Measurements from ENCODE around the gene TBC1D1. TPM values are rescaled to one million over a fixed set of nuclear protein-coding genes. Genes with fewer than 3 reads are reported as not detected.

Gene TBC1D1
- polyA plus RNA-seq, 2 donors = 10.4 to 15.3 TPM

- Histone ChIP-seq H3K4me1 (ENCODE audit: control insufficient read depth in 2 of 2, insufficient read depth in 2 of 2, low read length in 1 of 2) (peaks cover 0 to 4% of the 10 kb centered on the region in 2 donors), H3K27ac (ENCODE audit: low read depth in 2 of 2, low read length in 1 of 2) (no peak overlapping the region), H3K4me3 (ENCODE audit: low read depth in 1 of 2, low read length in 2 of 2) (no peak overlapping the region), H3K36me3 (ENCODE audit: control insufficient read depth in 2 of 2, insufficient read depth in 2 of 2, low read length in 1 of 2) (peaks cover 3 to 4% of the 10 kb centered on the region in 2 donors), H3K9me3 (ENCODE audit: control insufficient read depth in 2 of 2, insufficient read depth in 1 of 2, low read depth in 1 of 2, low read length in 1 of 2) (no peaks in the 10 kb centered on the region), H3K27me3 (ENCODE audit: control insufficient read depth in 1 of 2, insufficient read depth in 2 of 2, low read length in 2 of 2) (no peaks in the 10 kb centered on the region)
- 91 to 96% methylated on average over 7 of the region's 7 CpGs for WGBS, 2 donors
Measured at GRCh38 chr4:38025665-38026064, 134.8 kb downstream of the TBC1D1 start.

- Histone ChIP-seq H3K9me3 (ENCODE audit: control insufficient read depth in 2 of 2, insufficient read depth in 1 of 2, low read depth in 1 of 2, low read length in 1 of 2) (no peaks in the 10 kb centered on the region), H3K4me3 (ENCODE audit: low read depth in 1 of 2, low read length in 2 of 2) (no peak overlapping the region), H3K4me1 (ENCODE audit: control insufficient read depth in 2 of 2, insufficient read depth in 2 of 2, low read length in 1 of 2) (peaks cover 0 to 4% of the 10 kb centered on the region in 2 donors), H3K36me3 (ENCODE audit: control insufficient read depth in 2 of 2, insufficient read depth in 2 of 2, low read length in 1 of 2) (peaks cover 3 to 4% of the 10 kb centered on the region in 2 donors), H3K27ac (ENCODE audit: low read depth in 2 of 2, low read length in 1 of 2) (no peak overlapping the region), H3K27me3 (ENCODE audit: control insufficient read depth in 1 of 2, insufficient read depth in 2 of 2, low read length in 2 of 2) (no peaks in the 10 kb centered on the region)
- WGBS, 2 donors = 76 to 84% methylated on average over 6 of the region's 6 CpGs
Measured at GRCh38 chr4:38026158-38026740, 135.4 kb downstream of the TBC1D1 start.

- 36 to 44% methylated on average over 3 of the region's 3 CpGs for WGBS, 2 donors
- Histone ChIP-seq H3K9me3 (ENCODE audit: control insufficient read depth in 2 of 2, insufficient read depth in 1 of 2, low read depth in 1 of 2, low read length in 1 of 2) (no peaks in the 10 kb centered on the region), H3K27ac (ENCODE audit: low read depth in 2 of 2, low read length in 1 of 2) (no peak overlapping the region), H3K4me3 (ENCODE audit: low read depth in 1 of 2, low read length in 2 of 2) (no peak overlapping the region), H3K36me3 (ENCODE audit: control insufficient read depth in 2 of 2, insufficient read depth in 2 of 2, low read length in 1 of 2) (peaks cover 2 to 3% of the 10 kb centered on the region in 2 donors), H3K27me3 (ENCODE audit: control insufficient read depth in 1 of 2, insufficient read depth in 2 of 2, low read length in 2 of 2) (no peaks in the 10 kb centered on the region), H3K4me1 (ENCODE audit: control insufficient read depth in 2 of 2, insufficient read depth in 2 of 2, low read length in 1 of 2) (peaks cover 0 to 4% of the 10 kb centered on the region in 2 donors)
Measured at GRCh38 chr4:38030023-38030422, 139.1 kb downstream of the TBC1D1 start.

GRCh38 chr4:38034986-38035882 is 144.3 kb downstream of the TBC1D1 start:
- H3K36me3 ChIP-seq (ENCODE audit: control insufficient read depth in 2 of 2, insufficient read depth in 2 of 2, low read length in 1 of 2) = no peaks in the 10 kb centered on the region
- no peaks in the 10 kb centered on the region for H3K9me3 ChIP-seq (ENCODE audit: control insufficient read depth in 2 of 2, insufficient read depth in 1 of 2, low read depth in 1 of 2, low read length in 1 of 2)
- 60 to 63% methylated on average over 11 of the region's 11 CpGs for WGBS, 2 donors
- no peak overlapping the region for H3K4me3 ChIP-seq (ENCODE audit: low read depth in 1 of 2, low read length in 2 of 2)
- peak overlapping the region in 1 of 2 donors; percentile 3 for H3K27ac ChIP-seq (ENCODE audit: low read depth in 2 of 2, low read length in 1 of 2)
- H3K4me1 ChIP-seq (ENCODE audit: control insufficient read depth in 2 of 2, insufficient read depth in 2 of 2, low read length in 1 of 2) = no peaks in the 10 kb centered on the region
- no peaks in the 10 kb centered on the region for H3K27me3 ChIP-seq (ENCODE audit: control insufficient read depth in 1 of 2, insufficient read depth in 2 of 2, low read length in 2 of 2)

GRCh38 chr4:38036548-38036947 is 145.7 kb downstream of the TBC1D1 start:
- no peaks in the 10 kb centered on the region for H3K27me3 ChIP-seq (ENCODE audit: control insufficient read depth in 1 of 2, insufficient read depth in 2 of 2, low read length in 2 of 2)
- H3K4me3 ChIP-seq (ENCODE audit: low read depth in 1 of 2, low read length in 2 of 2) = no peak overlapping the region
- no peaks in the 10 kb centered on the region for H3K9me3 ChIP-seq (ENCODE audit: control insufficient read depth in 2 of 2, insufficient read depth in 1 of 2, low read depth in 1 of 2, low read length in 1 of 2)
- H3K4me1 ChIP-seq (ENCODE audit: control insufficient read depth in 2 of 2, insufficient read depth in 2 of 2, low read length in 1 of 2) = no peaks in the 10 kb centered on the region
- no peaks in the 10 kb centered on the region for H3K36me3 ChIP-seq (ENCODE audit: control insufficient read depth in 2 of 2, insufficient read depth in 2 of 2, low read length in 1 of 2)
- no peak overlapping the region for H3K27ac ChIP-seq (ENCODE audit: low read depth in 2 of 2, low read length in 1 of 2)
- 90 to 91% methylated on average over 4 of the region's 4 CpGs for WGBS, 2 donors

GRCh38 chr4:38037612-38038011 is 146.7 kb downstream of the TBC1D1 start:
- WGBS, 2 donors = 87 to 90% methylated on average over 8 of the region's 8 CpGs
- Histone ChIP-seq H3K27ac (ENCODE audit: low read depth in 2 of 2, low read length in 1 of 2) (no peak overlapping the region), H3K9me3 (ENCODE audit: control insufficient read depth in 2 of 2, insufficient read depth in 1 of 2, low read depth in 1 of 2, low read length in 1 of 2) (no peaks in the 10 kb centered on the region), H3K27me3 (ENCODE audit: control insufficient read depth in 1 of 2, insufficient read depth in 2 of 2, low read length in 2 of 2) (no peaks in the 10 kb centered on the region), H3K4me3 (ENCODE audit: low read depth in 1 of 2, low read length in 2 of 2) (no peak overlapping the region), H3K4me1 (ENCODE audit: control insufficient read depth in 2 of 2, insufficient read depth in 2 of 2, low read length in 1 of 2) (no peaks in the 10 kb centered on the region), H3K36me3 (ENCODE audit: control insufficient read depth in 2 of 2, insufficient read depth in 2 of 2, low read length in 1 of 2) (no peaks in the 10 kb centered on the region)

GRCh38 chr4:38040619-38041018 is 149.7 kb downstream of the TBC1D1 start:
- H3K36me3 ChIP-seq (ENCODE audit: control insufficient read depth in 2 of 2, insufficient read depth in 2 of 2, low read length in 1 of 2) = no peaks in the 10 kb centered on the region
- no peaks in the 10 kb centered on the region for H3K27me3 ChIP-seq (ENCODE audit: control insufficient read depth in 1 of 2, insufficient read depth in 2 of 2, low read length in 2 of 2)
- H3K9me3 ChIP-seq (ENCODE audit: control insufficient read depth in 2 of 2, insufficient read depth in 1 of 2, low read depth in 1 of 2, low read length in 1 of 2) = no peaks in the 10 kb centered on the region
- H3K27ac ChIP-seq (ENCODE audit: low read depth in 2 of 2, low read length in 1 of 2) = no peak overlapping the region
- 81 to 82% methylated on average over 7 of the region's 7 CpGs for WGBS, 2 donors
- no peaks in the 10 kb centered on the region for H3K4me1 ChIP-seq (ENCODE audit: control insufficient read depth in 2 of 2, insufficient read depth in 2 of 2, low read length in 1 of 2)
- no peak overlapping the region for H3K4me3 ChIP-seq (ENCODE audit: low read depth in 1 of 2, low read length in 2 of 2)

- Histone ChIP-seq H3K27me3 (ENCODE audit: control insufficient read depth in 1 of 2, insufficient read depth in 2 of 2, low read length in 2 of 2) (no peaks in the 10 kb centered on the region), H3K9me3 (ENCODE audit: control insufficient read depth in 2 of 2, insufficient read depth in 1 of 2, low read depth in 1 of 2, low read length in 1 of 2) (no peaks in the 10 kb centered on the region), H3K36me3 (ENCODE audit: control insufficient read depth in 2 of 2, insufficient read depth in 2 of 2, low read length in 1 of 2) (no peaks in the 10 kb centered on the region), H3K27ac (ENCODE audit: low read depth in 2 of 2, low read length in 1 of 2) (no peak overlapping the region), H3K4me3 (ENCODE audit: low read depth in 1 of 2, low read length in 2 of 2) (no peak overlapping the region), H3K4me1 (ENCODE audit: control insufficient read depth in 2 of 2, insufficient read depth in 2 of 2, low read length in 1 of 2) (no peaks in the 10 kb centered on the region)
- 92 to 93% methylated on average over 7 of the region's 7 CpGs for WGBS, 2 donors
Measured at GRCh38 chr4:38044060-38044459, 153.2 kb downstream of the TBC1D1 start.

- no peak overlapping the region for H3K4me3 ChIP-seq (ENCODE audit: low read depth in 1 of 2, low read length in 2 of 2)
- H3K27ac ChIP-seq (ENCODE audit: low read depth in 2 of 2, low read length in 1 of 2) = no peak overlapping the region
- 83 to 87% methylated on average over 8 of the region's 8 CpGs for WGBS, 2 donors
- H3K4me1 ChIP-seq (ENCODE audit: control insufficient read depth in 2 of 2, insufficient read depth in 2 of 2, low read length in 1 of 2) = peaks cover 2% of the 10 kb centered on the region in 2 donors
- H3K9me3 ChIP-seq (ENCODE audit: control insufficient read depth in 2 of 2, insufficient read depth in 1 of 2, low read depth in 1 of 2, low read length in 1 of 2) = no peaks in the 10 kb centered on the region
- H3K36me3 ChIP-seq (ENCODE audit: control insufficient read depth in 2 of 2, insufficient read depth in 2 of 2, low read length in 1 of 2) = no peaks in the 10 kb centered on the region
- no peaks in the 10 kb centered on the region for H3K27me3 ChIP-seq (ENCODE audit: control insufficient read depth in 1 of 2, insufficient read depth in 2 of 2, low read length in 2 of 2)
Measured at GRCh38 chr4:38045289-38045988, 154.6 kb downstream of the TBC1D1 start.
